ENCODE results near the gene CCDC88B. TPM values are rescaled to one million over a fixed set of nuclear protein-coding genes. Genes with fewer than 3 reads are reported as not detected.

The CCDC88B gene
- total and polyA plus RNA-seq, 9 of the 15 experiments (the other 6 are each of a cell fraction or from before 2014, with no cell fraction given): 0.13 to 18.1 (median 7.9) TPM

- 57% methylated on average over 7 of the region's 7 CpGs for WGBS (ENCODE audit: insufficient coverage, low coverage, missing lambda C conversion rate)
- H3K9ac ChIP-seq (ENCODE audit: insufficient read depth in 1 of 2, low read depth in 2 of 2, low read length in 2 of 2): peak overlapping the region in 1 of 2 experiments; percentile 87; a peak in 2 of 4 replicates
- no peak for TF ChIP-seq FOXK1 (CRISPR knock-in tag; IDR thresholded peaks at IDR 0.05; ENCODE audit: borderline replicate concordance)
- no peak for TF ChIP-seq CBX5 (IDR thresholded peaks at IDR 0.05; ENCODE audit: borderline replicate concordance, low read depth)
- TF ChIP-seq ZNF282 (CRISPR knock-in tag; IDR thresholded peaks at IDR 0.05): no peak
- peak; percentile 82 for TF ChIP-seq ZBTB7A (IDR thresholded peaks at IDR 0.05; ENCODE audit: borderline replicate concordance, control insufficient read depth, low read depth, low read length)
- TF ChIP-seq STAG1 (CRISPR knock-in tag; IDR thresholded peaks at IDR 0.05; ENCODE audit: borderline replicate concordance): no peak
- peak; percentile 69; the same call in 1 of the 2 replicates for TF ChIP-seq POLR2AphosphoS2 (IDR thresholded peaks at IDR 0.05; ENCODE audit: low read length)
- peak; percentile 40 for TF ChIP-seq POLR2G (IDR thresholded peaks at IDR 0.05; ENCODE audit: low read depth, low read length)
- TF ChIP-seq BACH1 (tag; IDR thresholded peaks at IDR 0.05): no peak
- TF ChIP-seq, protein P1, sequence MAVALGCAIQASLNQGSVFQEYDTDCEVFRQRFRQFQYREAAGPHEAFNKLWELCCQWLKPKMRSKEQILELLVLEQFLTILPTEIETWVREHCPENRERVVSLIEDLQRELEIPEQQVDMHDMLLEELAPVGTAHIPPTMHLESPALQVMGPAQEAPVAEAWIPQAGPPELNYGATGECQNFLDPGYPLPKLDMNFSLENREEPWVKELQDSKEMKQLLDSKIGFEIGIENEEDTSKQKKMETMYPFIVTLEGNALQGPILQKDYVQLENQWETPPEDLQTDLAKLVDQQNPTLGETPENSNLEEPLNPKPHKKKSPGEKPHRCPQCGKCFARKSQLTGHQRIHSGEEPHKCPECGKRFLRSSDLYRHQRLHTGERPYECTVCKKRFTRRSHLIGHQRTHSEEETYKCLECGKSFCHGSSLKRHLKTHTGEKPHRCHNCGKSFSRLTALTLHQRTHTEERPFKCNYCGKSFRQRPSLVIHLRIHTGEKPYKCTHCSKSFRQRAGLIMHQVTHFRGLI (CRISPR knock-in tag; IDR thresholded peaks at IDR 0.05): no peak
- TF ChIP-seq POLR3G (IDR thresholded peaks at IDR 0.05; ENCODE audit: extremely low read depth, insufficient read length, insufficient replicate concordance): no peak
- TF ChIP-seq, protein P2, sequence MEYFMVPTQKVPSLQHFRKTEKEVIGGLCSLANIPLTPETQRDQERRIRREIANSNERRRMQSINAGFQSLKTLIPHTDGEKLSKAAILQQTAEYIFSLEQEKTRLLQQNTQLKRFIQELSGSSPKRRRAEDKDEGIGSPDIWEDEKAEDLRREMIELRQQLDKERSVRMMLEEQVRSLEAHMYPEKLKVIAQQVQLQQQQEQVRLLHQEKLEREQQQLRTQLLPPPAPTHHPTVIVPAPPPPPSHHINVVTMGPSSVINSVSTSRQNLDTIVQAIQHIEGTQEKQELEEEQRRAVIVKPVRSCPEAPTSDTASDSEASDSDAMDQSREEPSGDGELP (CRISPR knock-in tag; IDR thresholded peaks at IDR 0.05; ENCODE audit: borderline replicate concordance): no peak
- TF ChIP-seq, protein P3, sequence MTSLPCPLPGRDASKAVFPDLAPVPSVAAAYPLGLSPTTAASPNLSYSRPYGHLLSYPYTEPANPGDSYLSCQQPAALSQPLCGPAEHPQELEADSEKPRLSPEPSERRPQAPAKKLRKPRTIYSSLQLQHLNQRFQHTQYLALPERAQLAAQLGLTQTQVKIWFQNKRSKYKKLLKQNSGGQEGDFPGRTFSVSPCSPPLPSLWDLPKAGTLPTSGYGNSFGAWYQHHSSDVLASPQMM (CRISPR knock-in tag; IDR thresholded peaks at IDR 0.05): no peak
- TF ChIP-seq, protein P4, sequence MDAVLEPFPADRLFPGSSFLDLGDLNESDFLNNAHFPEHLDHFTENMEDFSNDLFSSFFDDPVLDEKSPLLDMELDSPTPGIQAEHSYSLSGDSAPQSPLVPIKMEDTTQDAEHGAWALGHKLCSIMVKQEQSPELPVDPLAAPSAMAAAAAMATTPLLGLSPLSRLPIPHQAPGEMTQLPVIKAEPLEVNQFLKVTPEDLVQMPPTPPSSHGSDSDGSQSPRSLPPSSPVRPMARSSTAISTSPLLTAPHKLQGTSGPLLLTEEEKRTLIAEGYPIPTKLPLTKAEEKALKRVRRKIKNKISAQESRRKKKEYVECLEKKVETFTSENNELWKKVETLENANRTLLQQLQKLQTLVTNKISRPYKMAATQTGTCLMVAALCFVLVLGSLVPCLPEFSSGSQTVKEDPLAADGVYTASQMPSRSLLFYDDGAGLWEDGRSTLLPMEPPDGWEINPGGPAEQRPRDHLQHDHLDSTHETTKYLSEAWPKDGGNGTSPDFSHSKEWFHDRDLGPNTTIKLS (IDR thresholded peaks at IDR 0.05; ENCODE audit: borderline replicate concordance, low read depth): no peak
- 0 out of 2 replicates have a peak, but pooled peaks have one; percentile 12 for TF ChIP-seq ATF3 (IDR thresholded peaks at IDR 0.05)
- no peak for TF ChIP-seq ATF3 (CRISPR knock-in tag; conservative IDR thresholded peaks at IDR 0.05)
- no peak for TF ChIP-seq POLR3A (IDR thresholded peaks at IDR 0.05; ENCODE audit: borderline replicate concordance, extremely low read depth, insufficient read depth, insufficient read length)
These were observed 17.1 kb upstream of the CCDC88B start for GRCh38 chr11:64322925-64323260.

More at GRCh38 chr11:64322925-64323260, 17.1 kb upstream of the CCDC88B start:
- no peaks in the 10 kb centered on the region for H3K9me3 ChIP-seq (replicated peaks; ENCODE audit: control insufficient read depth, insufficient read depth, low read depth, low read length)
- H3K27me3 ChIP-seq (ENCODE audit: control insufficient read depth in 2 of 2, insufficient read depth in 2 of 2, low read length in 2 of 2): no peaks in the 10 kb centered on the region
- H3K4me2 ChIP-seq (ENCODE audit: insufficient read depth, low read length): no peak overlapping the region; the same call in 1 of the 2 replicates
- in situ Hi-C loops (cut with MboI) (no loop called here), intact Hi-C loops (cut with micrococcal nuclease) (no loop called here)
- ChIA-PET POLR2A (interaction anchor here (0.5 to 1.2 kb wide), 5 partner anchors 8 to 661 kb away, joined by 3 to 15 read pairs (median 3); no protein-coding TSS in a partner anchor), CTCF (ENCODE audit: low intra/inter-chr PET ratio) (no interaction called here)
- peaks cover 26% of the 10 kb centered on the region; the same call in 1 of the 3 replicates for H3K36me3 ChIP-seq (ENCODE audit: control insufficient read depth, insufficient read depth, low read length)
- H3K4me3 ChIP-seq: no peak overlapping the region
- no TSS peak for BruUV-seq (replicated peaks)
- H3K27ac ChIP-seq (ENCODE audit: extremely low read depth, low read depth, low read length): no peak overlapping the region
- FAIRE-seq (peak; percentile 42), DNase-seq (ENCODE audit: extremely low read depth in 1 of 4, low spot score in 3 of 4) (peak; percentile 42 to 58 (median 44)), ATAC-seq (peak; percentile 32)
- H3K9me1 ChIP-seq (ENCODE audit: control insufficient read depth, insufficient read depth, low read length): no peaks in the 10 kb centered on the region
- H4K20me1 ChIP-seq (replicated peaks; ENCODE audit: control insufficient read depth, insufficient read depth, low read length): no peaks in the 10 kb centered on the region
- H3K79me2 ChIP-seq (ENCODE audit: control insufficient read depth, insufficient read depth, low read length): peaks cover 18% of the 10 kb centered on the region
- H2AFZ ChIP-seq (ENCODE audit: low read depth, low read length): no peak overlapping the region
- peaks cover 10 to 41% of the 10 kb centered on the region in 2 experiments; a peak in 4 of 5 replicates for H3K4me1 ChIP-seq (replicated peaks in 1 of 2; ENCODE audit: control insufficient read depth in 2 of 2, insufficient read depth in 2 of 2, low read length in 2 of 2)
